ENCODE results near the gene CAMK2G.
"Not testable (repeated sequence)": the region's sequence is repeated elsewhere in the genome, so short reads cannot be mapped to it uniquely, and the experiment has no call there.

The CAMK2G gene

DNA sequence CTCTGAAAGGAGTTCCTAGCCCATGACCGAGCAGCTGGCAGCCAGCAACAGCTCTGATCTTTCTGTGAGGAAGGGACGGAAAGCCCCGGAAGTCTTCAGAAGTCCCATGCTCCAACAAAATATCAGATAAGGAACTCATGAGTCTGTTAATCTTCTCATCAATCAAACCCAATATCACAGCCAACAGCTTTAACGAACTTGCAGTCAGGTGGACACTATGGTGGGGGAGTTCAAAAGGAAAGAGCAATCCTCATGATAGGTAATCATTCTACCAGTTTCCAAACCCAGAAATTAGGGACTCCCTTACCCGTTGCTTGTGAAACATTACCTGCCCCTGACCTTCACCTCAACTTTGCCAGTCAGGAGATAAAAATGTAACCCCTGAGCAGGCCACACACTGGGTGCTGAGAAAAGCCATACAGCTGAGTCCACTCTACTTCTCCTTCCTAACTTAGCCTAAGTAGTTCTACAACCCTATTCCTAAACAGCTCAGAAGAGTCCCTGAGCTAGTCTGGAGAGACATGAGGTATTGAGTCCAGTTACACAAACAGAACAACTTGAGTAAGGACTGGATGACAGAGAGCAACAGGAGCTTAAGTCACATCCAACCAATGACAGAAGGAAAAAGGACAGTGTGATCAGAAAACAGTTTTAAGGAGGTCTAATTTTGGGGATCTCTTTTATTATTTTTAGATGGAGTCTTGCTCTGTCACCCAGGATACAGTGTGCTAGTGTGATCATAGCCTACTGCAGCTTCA, 65.1 kb downstream of the CAMK2G start:
- no peak for DNase-seq

GRCh38 chr10:73808021-73808815, 66.1 kb downstream of the CAMK2G start:
- DNase-seq, result no peak

DNA sequence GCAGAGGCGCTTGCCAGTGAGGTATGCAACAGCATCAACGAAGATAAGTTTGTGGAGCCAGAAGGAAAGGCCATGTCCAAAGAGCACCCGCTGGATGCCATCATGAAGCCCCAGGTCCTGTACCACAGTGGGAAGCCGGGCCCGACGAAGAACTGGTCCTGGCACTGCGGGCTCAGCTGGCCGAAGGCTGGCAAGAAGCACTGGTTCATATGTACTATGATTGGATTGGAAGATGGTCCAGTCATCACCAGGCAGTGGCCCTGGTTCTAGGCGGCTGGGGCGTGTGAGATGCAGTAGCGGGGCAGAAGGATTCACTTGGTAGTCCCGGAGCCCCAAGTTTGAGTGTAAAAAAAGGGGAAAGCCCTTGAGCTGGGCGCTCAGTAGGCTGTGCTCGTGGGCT, 66.9 kb downstream of the CAMK2G start:
- no peak for DNase-seq

DNA sequence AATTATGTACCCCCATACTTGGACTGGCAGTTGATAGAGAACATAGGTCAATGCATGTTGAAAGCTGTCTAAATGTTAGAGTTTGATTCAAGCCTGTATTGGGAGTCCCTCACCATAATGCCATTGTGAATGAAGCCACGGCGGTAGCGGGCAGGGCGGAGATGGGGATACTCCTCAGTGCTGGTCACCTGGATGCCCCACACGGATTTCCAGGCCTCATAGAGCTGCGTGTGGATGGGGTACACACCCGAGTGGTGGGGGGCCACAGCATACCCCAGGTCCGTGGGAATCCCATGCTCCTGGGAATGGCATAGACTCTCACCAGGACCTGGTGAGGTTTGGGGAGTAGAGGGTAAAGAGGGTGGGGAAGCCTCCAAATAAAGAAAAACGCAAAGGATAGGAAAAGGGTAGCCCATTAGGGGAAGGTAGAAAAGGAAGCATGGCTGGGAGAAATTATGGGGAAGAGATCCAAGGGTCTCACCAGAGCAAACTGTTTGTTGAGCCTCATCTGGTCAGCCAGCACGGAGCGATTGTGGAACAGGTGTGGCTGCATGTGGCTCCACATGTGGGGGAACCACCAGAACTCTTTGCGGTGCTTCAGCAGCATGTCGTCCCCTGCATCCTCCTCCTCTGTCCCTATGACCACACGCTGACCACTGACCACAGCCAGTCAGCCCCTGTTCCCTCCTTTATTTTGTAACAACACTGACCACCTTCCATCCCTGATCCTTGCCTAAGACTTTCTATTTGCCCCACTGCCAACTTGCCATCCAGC, 68.0 kb downstream of the CAMK2G start:
- DNase-seq, result no peak

- no peak for DNase-seq
Observed at GRCh38 chr10:73803680-73804286, 70.6 kb downstream of the CAMK2G start.

GRCh38 chr10:73802276-73802991, 71.9 kb downstream of the CAMK2G start:
- no peak for DNase-seq

GRCh38 chr10:73801253-73801590, 73.1 kb downstream of the CAMK2G start:
- no peak for DNase-seq

- DNase-seq, result no peak
Observed at GRCh38 chr10:73800560-73801252, 73.6 kb downstream of the CAMK2G start.

DNA sequence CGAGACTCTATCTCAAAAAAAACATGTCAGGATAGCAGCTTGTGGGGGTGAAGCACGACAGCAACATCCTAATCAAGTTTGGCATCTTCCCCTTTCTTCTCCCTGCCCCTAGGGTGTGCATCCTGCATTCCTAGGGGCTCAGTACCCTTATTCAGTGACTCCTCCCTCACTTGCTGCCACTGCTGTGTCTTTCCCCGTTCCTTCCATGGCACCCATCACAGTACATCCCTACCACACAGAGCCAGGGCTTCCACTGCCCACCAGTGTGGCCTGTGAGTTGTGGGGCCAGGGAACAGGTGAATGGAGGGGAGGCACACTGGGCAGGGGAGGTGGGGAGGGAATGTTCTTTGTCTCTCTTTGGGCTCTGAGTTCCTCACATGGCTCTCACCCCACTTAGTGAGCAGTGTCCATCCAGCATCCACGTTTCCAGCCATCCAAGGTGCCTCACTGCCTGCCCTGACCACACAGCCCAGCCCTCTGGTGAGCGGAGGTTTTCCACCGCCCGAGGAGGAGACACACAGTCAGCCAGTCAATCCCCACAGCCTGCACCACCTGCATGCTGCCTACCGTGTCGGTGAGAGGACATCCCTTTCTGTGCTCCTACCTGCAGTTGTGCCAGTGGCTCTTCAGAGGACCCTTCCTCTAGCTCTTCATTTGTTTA, 74.3 kb downstream of the CAMK2G start:
- DNase-seq, result no peak

- no peak for DNase-seq
Observed at GRCh38 chr10:73798927-73799560, 75.3 kb downstream of the CAMK2G start.

GRCh38 chr10:73798087-73798486, 76.3 kb downstream of the CAMK2G start:
- no peak for DNase-seq

GRCh38 chr10:73797324-73798025, 76.9 kb downstream of the CAMK2G start:
- no peak for DNase-seq

DNA sequence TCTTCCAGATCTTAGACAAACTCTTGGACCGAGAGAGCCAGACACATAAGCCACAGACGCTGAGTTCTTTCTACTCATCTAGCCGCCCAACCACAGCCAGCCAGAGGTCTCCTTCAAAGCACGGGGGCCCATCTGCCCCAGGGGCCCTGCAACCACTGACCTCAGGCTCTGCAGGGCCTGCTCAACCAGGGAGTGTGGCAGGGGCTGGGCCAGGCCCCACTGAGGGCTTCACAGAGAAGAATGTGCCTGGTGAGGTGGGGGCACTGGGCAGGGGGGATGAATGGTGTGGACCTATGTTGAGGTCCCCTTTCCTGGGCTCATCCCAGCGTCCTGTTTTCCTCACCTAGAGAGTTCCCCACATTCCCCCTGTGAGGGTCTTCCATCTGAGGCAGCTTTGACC, 77.6 kb downstream of the CAMK2G start:
- no peak for DNase-seq

GRCh38 chr10:73796035-73796434, 78.3 kb downstream of the CAMK2G start:
- DNase-seq, result not testable (repeated sequence)

GRCh38 chr10:73795491-73795890, 78.9 kb downstream of the CAMK2G start:
- DNase-seq, result not testable (repeated sequence)

DNA sequence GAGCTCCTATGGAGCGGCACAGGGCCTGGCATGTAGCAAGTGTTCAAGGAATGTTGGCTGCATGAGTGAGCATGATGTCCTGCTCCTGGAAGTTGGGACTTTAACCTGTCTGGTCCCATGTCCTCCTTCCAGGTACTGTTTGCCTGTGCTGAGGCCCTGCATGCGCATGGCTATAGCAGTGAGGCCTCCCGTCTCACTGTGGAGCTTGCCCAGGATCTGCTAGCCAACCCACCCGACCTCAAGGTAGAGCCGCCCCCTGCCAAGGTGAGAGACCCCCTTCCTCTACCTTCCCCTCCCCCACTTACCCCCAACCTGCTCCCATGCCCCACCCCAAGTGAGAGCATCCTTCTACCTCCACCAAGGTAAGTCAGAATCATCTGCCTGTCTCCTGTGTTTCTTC, 80.9 kb downstream of the CAMK2G start:
- DNase-seq, result no peak

DNA sequence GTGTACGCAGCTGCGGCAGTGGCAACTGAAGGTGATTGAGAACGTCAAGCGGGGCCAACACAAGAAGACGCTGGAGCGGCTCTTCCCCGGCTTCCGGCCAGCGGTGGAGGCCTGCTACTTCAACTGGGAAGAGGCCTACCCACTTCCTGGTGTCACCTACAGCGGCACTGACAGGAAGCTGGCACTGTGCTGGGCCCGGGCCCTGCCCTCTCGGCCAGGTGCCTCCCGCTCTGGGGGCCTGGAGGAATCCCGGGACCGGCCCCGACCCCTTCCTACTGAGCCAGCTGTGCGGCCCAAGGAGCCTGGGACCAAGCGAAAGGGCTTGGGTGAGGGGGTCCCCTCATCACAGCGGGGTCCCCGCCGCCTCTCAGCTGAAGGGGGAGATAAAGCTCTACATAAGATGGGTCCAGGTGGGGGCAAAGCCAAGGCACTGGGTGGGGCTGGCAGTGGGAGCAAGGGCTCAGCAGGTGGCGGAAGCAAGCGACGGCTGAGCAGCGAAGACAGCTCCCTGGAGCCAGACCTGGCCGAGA, 82.4 kb downstream of the CAMK2G start:
- DNase-seq, result no peak

DNA sequence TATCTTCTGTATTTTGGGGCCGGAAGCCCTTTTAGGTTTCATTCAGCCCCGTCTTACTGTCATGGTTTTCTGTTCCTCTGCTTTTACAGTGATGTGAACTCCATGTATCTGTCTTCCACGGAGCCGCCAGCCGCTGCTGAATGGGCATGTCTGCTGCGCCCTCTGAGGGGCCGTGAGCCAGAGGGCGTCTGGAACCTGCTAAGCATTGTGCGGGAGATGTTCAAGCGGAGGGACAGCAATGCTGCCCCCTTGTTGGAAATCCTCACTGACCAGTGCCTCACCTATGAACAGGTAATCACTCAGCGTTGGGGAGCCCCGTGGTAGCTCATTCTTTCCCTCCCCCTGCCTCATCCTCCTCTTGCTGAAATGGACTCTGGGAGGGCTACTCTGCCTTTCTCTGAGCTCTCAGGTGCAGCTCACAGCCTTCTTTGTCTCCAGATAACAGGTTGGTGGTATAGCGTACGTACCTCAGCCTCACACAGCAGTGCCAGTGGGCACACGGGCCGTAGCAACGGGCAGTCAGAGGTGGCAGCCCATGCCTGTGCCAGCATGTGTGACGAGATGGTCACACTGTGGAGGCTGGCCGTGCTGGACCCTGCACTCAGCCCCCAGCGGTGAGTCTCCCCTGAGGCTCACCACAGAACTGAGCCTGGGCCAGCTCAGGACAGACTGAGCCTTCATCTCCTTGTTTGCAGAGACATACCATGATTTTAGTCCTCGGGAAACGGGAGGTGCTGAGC, 83.3 kb downstream of the CAMK2G start:
- DNase-seq, result no peak

DNA sequence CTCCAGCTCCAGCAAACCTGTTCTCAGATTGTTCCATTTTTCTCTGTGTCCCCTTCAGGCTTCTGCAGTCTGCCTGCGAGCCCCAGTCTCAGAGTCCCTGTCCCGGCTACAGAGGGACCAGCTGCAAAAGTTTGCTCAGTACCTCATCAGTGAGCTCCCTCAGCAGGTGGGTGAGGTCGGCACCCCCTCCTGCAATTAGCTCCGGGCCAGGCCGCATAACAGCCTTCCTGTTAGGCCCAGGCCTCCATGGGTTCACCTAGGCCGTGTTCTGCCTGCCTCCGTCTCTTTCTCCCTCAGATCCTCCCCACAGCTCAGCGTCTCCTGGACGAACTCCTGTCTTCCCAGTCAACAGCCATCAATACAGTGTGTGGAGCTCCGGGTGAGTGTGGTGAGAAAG, 84.7 kb downstream of the CAMK2G start:
- no peak for DNase-seq
